Mesothelial cell of epicardium (in vitro differentiated cells): ENCODE measurements around the gene CCDC197. TPM values are rescaled to one million over a fixed set of nuclear protein-coding genes. Genes with fewer than 3 reads are reported as not detected.

ENCODE experiments used
- DNase-seq, 2 experiments: peaks; one replicate each; pipeline ENCODE4 v3.0.0; 2021; ENCODE audit warnings: low spot score in 2 of 2; ENCODE audit not compliant: unreplicated experiment in 2 of 2
- H3K27ac Mint-ChIP-seq: 2 replicates; pipeline ENCODE4 v1.8.0; 2021; ENCODE audit warnings: mixed read lengths
- H3K27me3 Mint-ChIP-seq: 2 replicates; pipeline ENCODE4 v1.8.0; 2021; ENCODE audit warnings: low read depth, mixed read lengths
- H3K36me3 Mint-ChIP-seq: 2 replicates; pipeline ENCODE4 v1.8.0; 2021; ENCODE audit warnings: mixed read lengths
- H3K4me1 Mint-ChIP-seq: 2 replicates; pipeline ENCODE4 v1.8.0; 2021; ENCODE audit warnings: mixed read lengths
- H3K4me3 Mint-ChIP-seq: 2 replicates; pipeline ENCODE4 v1.8.0; 2021; ENCODE audit warnings: mild to moderate bottlenecking, moderate library complexity, mixed read lengths
- H3K9me3 Mint-ChIP-seq: 2 replicates; pipeline ENCODE4 v1.8.0; 2021; ENCODE audit warnings: mixed read lengths
- total RNA-seq: library from RNA; stranded (reverse); gene quantifications from 3 replicates; pipeline ENCODE4 v1.2.1, GENCODE V29; 2021
- TF ChIP-seq, protein P1 (sequence below): fragments of 200-600 bp; sonication (generic); IDR thresholded peaks from one replicate; pipeline ENCODE4 v1.5.0; 2021; ENCODE audit warnings: antibody characterized with exemption; ENCODE audit not compliant: unreplicated experiment

CCDC197 gene
- total RNA-seq, 1 donor from 2014 or later: not detected

GRCh38 chr14:94020267-94020666, 23.2 kb downstream of the CCDC197 start:
- H3K36me3 Mint-ChIP-seq: no peaks in the 10 kb centered on the region
- peaks cover 3% of the 10 kb centered on the region for H3K27me3 Mint-ChIP-seq
- H3K4me3 Mint-ChIP-seq: no peak overlapping the region
- no peak overlapping the region for H3K27ac Mint-ChIP-seq
- no peaks in the 10 kb centered on the region for H3K9me3 Mint-ChIP-seq
- TF ChIP-seq, protein P1, sequence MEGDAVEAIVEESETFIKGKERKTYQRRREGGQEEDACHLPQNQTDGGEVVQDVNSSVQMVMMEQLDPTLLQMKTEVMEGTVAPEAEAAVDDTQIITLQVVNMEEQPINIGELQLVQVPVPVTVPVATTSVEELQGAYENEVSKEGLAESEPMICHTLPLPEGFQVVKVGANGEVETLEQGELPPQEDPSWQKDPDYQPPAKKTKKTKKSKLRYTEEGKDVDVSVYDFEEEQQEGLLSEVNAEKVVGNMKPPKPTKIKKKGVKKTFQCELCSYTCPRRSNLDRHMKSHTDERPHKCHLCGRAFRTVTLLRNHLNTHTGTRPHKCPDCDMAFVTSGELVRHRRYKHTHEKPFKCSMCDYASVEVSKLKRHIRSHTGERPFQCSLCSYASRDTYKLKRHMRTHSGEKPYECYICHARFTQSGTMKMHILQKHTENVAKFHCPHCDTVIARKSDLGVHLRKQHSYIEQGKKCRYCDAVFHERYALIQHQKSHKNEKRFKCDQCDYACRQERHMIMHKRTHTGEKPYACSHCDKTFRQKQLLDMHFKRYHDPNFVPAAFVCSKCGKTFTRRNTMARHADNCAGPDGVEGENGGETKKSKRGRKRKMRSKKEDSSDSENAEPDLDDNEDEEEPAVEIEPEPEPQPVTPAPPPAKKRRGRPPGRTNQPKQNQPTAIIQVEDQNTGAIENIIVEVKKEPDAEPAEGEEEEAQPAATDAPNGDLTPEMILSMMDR: no peak
- no peaks in the 10 kb centered on the region for H3K4me1 Mint-ChIP-seq
- DNase-seq: no peak

DNA sequence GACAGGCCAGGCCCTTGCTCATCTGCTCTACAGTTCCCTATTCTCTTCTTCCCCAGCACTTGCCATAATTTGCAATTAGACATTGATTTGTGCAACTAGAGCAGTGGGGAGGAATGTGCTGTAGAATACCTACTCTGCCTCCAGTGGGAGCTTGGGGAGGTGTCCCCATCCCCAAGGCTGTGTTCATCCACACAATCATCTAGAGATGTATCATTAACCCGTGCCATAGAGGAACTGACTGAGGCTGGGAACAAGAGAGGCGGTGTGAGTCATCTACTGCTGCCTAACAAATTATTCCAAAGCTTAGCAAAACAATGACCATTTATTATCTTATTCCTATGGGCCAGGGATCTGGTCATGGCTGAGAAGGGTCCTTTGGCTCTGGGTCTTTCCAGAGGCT, 23.9 kb downstream of the CCDC197 start:
- H3K9me3 Mint-ChIP-seq: no peaks in the 10 kb centered on the region
- H3K36me3 Mint-ChIP-seq: no peaks in the 10 kb centered on the region
- H3K4me3 Mint-ChIP-seq: no peak overlapping the region
- peaks cover 2% of the 10 kb centered on the region for H3K4me1 Mint-ChIP-seq
- no peak for DNase-seq
- no peak overlapping the region for H3K27ac Mint-ChIP-seq
- H3K27me3 Mint-ChIP-seq: peaks cover 3% of the 10 kb centered on the region
- TF ChIP-seq, protein P1: no peak

GRCh38 chr14:94021416-94022157, 24.5 kb downstream of the CCDC197 start:
- H3K27ac Mint-ChIP-seq: no peak overlapping the region
- H3K27me3 Mint-ChIP-seq: peaks cover 1% of the 10 kb centered on the region
- H3K9me3 Mint-ChIP-seq: no peaks in the 10 kb centered on the region
- H3K36me3 Mint-ChIP-seq: no peaks in the 10 kb centered on the region
- H3K4me3 Mint-ChIP-seq: no peak overlapping the region
- no peak for DNase-seq
- TF ChIP-seq, protein P1: no peak
- peaks cover 3% of the 10 kb centered on the region for H3K4me1 Mint-ChIP-seq

GRCh38 chr14:94022532-94023411, 25.7 kb downstream of the CCDC197 start:
- DNase-seq: no peak
- H3K4me1 Mint-ChIP-seq: peaks cover 3% of the 10 kb centered on the region
- H3K36me3 Mint-ChIP-seq: no peaks in the 10 kb centered on the region
- H3K27me3 Mint-ChIP-seq: no peaks in the 10 kb centered on the region
- no peak overlapping the region for H3K27ac Mint-ChIP-seq
- H3K9me3 Mint-ChIP-seq: no peaks in the 10 kb centered on the region
- no peak overlapping the region for H3K4me3 Mint-ChIP-seq
- TF ChIP-seq, protein P1: no peak

GRCh38 chr14:94024549-94024948, 27.4 kb downstream of the CCDC197 start:
- H3K4me1 Mint-ChIP-seq: peaks cover 3% of the 10 kb centered on the region
- H3K9me3 Mint-ChIP-seq: no peaks in the 10 kb centered on the region
- H3K4me3 Mint-ChIP-seq: no peak overlapping the region
- no peaks in the 10 kb centered on the region for H3K36me3 Mint-ChIP-seq
- DNase-seq: no peak
- no peaks in the 10 kb centered on the region for H3K27me3 Mint-ChIP-seq
- TF ChIP-seq, protein P1: no peak
- no peak overlapping the region for H3K27ac Mint-ChIP-seq
